Astrocyte (in vitro differentiated cells and primary cell): Measurements from ENCODE around the gene ATP2C2. TPM values are rescaled to one million over a fixed set of nuclear protein-coding genes. Genes with fewer than 3 reads are reported as not detected.

Experiments used
- DNase-seq: peaks from one replicate; pipeline ENCODE4 v3.0.0-alpha.2; 2010; ENCODE audit warnings: low read depth
- FAIRE-seq: peaks from 2 replicates; lab custom pipeline; 2011; peaks lifted over from hg19 to GRCh38; lab: Jason Lieb, UNC
- H2AFZ ChIP-seq: 2 replicates; pipeline ENCODE4 v1.6.0; 2012; ENCODE audit warnings: low read depth, low read length, inconsistent platforms
- H3K27ac ChIP-seq: 2 replicates; pipeline ENCODE4 v1.5.1; 2011; ENCODE audit warnings: low read depth, low read length, inconsistent platforms
- H3K27me3 ChIP-seq: 2 replicates; pipeline ENCODE4 v1.6.0; 2011; ENCODE audit warnings: low read length, inconsistent platforms; ENCODE audit not compliant: insufficient read depth
- H3K36me3 ChIP-seq: 2 replicates; pipeline ENCODE4 v1.5.1; 2011; ENCODE audit warnings: low read length, inconsistent platforms; ENCODE audit not compliant: insufficient read depth
- H3K4me1 ChIP-seq: 2 replicates; pipeline ENCODE4 v1.5.1; 2011; ENCODE audit warnings: low read length, inconsistent platforms; ENCODE audit not compliant: insufficient read depth
- H3K4me2 ChIP-seq: 2 replicates; pipeline ENCODE4 v1.6.0; 2012; ENCODE audit warnings: low read length, inconsistent platforms
- H3K4me3 ChIP-seq: 2 replicates; pipeline ENCODE4 v1.5.1; 2011; ENCODE audit warnings: low read depth, mild to moderate bottlenecking, low read length, inconsistent platforms; ENCODE audit not compliant: insufficient read depth
- H3K79me2 ChIP-seq: 2 replicates; pipeline ENCODE4 v1.6.0; 2012; ENCODE audit warnings: mild to moderate bottlenecking, low read length, inconsistent platforms; ENCODE audit not compliant: insufficient read depth
- H3K9ac ChIP-seq: 2 replicates; pipeline ENCODE4 v1.6.0; 2012; ENCODE audit warnings: mild to moderate bottlenecking, low read length, inconsistent platforms
- H3K9me3 ChIP-seq: 2 replicates; pipeline ENCODE4 v1.5.1; 2012; ENCODE audit warnings: low read depth, mild to moderate bottlenecking, low read length, inconsistent platforms; ENCODE audit not compliant: insufficient read depth
- H4K20me1 ChIP-seq: 2 replicates; pipeline ENCODE4 v1.6.0; 2012; ENCODE audit warnings: low read length, inconsistent platforms; ENCODE audit not compliant: insufficient read depth
- H3K27ac Mint-ChIP-seq: one replicate; pipeline ENCODE4 v1.8.0; 2021; ENCODE audit warnings: mild to moderate bottlenecking, mixed read lengths; ENCODE audit not compliant: unreplicated experiment
- H3K27me3 Mint-ChIP-seq: one replicate; pipeline ENCODE4 v1.8.0; 2021; ENCODE audit warnings: low read depth, mixed read lengths; ENCODE audit not compliant: unreplicated experiment
- H3K36me3 Mint-ChIP-seq: one replicate; pipeline ENCODE4 v1.8.0; 2021; ENCODE audit warnings: low read depth, mixed read lengths; ENCODE audit not compliant: unreplicated experiment
- H3K4me1 Mint-ChIP-seq: one replicate; pipeline ENCODE4 v1.8.0; 2021; ENCODE audit warnings: low read depth, mixed read lengths; ENCODE audit not compliant: unreplicated experiment
- H3K4me3 Mint-ChIP-seq: one replicate; pipeline ENCODE4 v1.8.0; 2021; ENCODE audit warnings: mild to moderate bottlenecking, moderate library complexity, mixed read lengths; ENCODE audit not compliant: unreplicated experiment
- H3K9me3 Mint-ChIP-seq: one replicate; pipeline ENCODE4 v1.8.0; 2021; ENCODE audit warnings: mild to moderate bottlenecking, mixed read lengths; ENCODE audit not compliant: unreplicated experiment
- EZH2 ChIP-seq: IDR thresholded peaks from 2 replicates; pipeline ENCODE4 v1.6.1; 2012; ENCODE audit warnings: mild to moderate bottlenecking, low read length, inconsistent platforms; ENCODE audit not compliant: insufficient read depth
- total RNA-seq: library from RNA; stranded (reverse); gene quantifications from 2 replicates; pipeline ENCODE4 v1.2.1, GENCODE V29; 2021
- TF ChIP-seq, protein P1 (sequence below): IDR thresholded peaks from 2 replicates; pipeline ENCODE4 v1.5.1; 2011; ENCODE audit warnings: low read depth, mild to moderate bottlenecking, inconsistent platforms, low read length, moderate library complexity; ENCODE audit not compliant: insufficient read depth

The ATP2C2 gene
- total RNA-seq, 1 donor from 2014 or later = 0.41 TPM

DNA sequence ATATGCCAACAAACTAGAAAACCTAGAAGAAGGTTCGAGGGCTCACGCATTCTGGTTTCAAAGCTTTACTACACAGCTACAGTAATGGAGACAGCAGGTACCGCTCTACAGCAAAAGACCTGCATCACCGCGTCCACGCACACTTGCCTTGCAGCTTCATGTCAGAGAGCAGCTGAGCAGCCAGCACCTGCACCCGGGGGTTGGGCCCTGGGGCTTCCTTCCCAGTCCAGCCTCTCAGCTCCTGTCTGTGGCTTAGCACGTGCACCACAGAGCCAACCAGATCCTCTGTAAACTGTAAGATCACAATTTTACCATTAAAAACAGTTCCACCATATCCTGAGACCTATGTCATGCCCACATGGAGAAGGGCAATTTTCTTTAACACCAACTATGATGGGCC, 120.8 kb downstream of the ATP2C2 start:
- no peak overlapping the region for H3K27ac ChIP-seq
- no peak for DNase-seq
- Mint-ChIP-seq H3K27ac (no peak overlapping the region), H3K27me3 (no peaks in the 10 kb centered on the region), H3K36me3 (peaks cover 21% of the 10 kb centered on the region), H3K9me3 (peaks cover 2% of the 10 kb centered on the region), H3K4me3 (no peak overlapping the region), H3K4me1 (no peaks in the 10 kb centered on the region)
- TF ChIP-seq, protein P1, sequence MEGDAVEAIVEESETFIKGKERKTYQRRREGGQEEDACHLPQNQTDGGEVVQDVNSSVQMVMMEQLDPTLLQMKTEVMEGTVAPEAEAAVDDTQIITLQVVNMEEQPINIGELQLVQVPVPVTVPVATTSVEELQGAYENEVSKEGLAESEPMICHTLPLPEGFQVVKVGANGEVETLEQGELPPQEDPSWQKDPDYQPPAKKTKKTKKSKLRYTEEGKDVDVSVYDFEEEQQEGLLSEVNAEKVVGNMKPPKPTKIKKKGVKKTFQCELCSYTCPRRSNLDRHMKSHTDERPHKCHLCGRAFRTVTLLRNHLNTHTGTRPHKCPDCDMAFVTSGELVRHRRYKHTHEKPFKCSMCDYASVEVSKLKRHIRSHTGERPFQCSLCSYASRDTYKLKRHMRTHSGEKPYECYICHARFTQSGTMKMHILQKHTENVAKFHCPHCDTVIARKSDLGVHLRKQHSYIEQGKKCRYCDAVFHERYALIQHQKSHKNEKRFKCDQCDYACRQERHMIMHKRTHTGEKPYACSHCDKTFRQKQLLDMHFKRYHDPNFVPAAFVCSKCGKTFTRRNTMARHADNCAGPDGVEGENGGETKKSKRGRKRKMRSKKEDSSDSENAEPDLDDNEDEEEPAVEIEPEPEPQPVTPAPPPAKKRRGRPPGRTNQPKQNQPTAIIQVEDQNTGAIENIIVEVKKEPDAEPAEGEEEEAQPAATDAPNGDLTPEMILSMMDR = no peak
- TF ChIP-seq EZH2 = no peak
- no peak overlapping the region for H3K4me3 ChIP-seq
- FAIRE-seq = no peak
- no peaks in the 10 kb centered on the region for H3K4me1 ChIP-seq
- H3K79me2 ChIP-seq = no peaks in the 10 kb centered on the region
- no peak overlapping the region for H3K9ac ChIP-seq
- no peak overlapping the region for H3K4me2 ChIP-seq
- peaks cover 22% of the 10 kb centered on the region for H4K20me1 ChIP-seq
- no peaks in the 10 kb centered on the region for H3K27me3 ChIP-seq
- H3K36me3 ChIP-seq = peaks cover 55% of the 10 kb centered on the region
- H2AFZ ChIP-seq = no peak overlapping the region
- H3K9me3 ChIP-seq = no peaks in the 10 kb centered on the region

GRCh38 chr16:84495506-84495905, 127.2 kb downstream of the ATP2C2 start:
- H3K4me3 ChIP-seq = no peak overlapping the region
- H4K20me1 ChIP-seq = peaks cover 13% of the 10 kb centered on the region
- peaks cover 49% of the 10 kb centered on the region for H3K36me3 Mint-ChIP-seq
- TF ChIP-seq, protein P1 = no peak
- no peak for TF ChIP-seq EZH2
- H3K9ac ChIP-seq = no peak overlapping the region
- H2AFZ ChIP-seq = no peak overlapping the region
- H3K9me3 Mint-ChIP-seq = peaks cover 5% of the 10 kb centered on the region
- peaks cover 4% of the 10 kb centered on the region for H3K4me1 ChIP-seq
- DNase-seq (no peak), FAIRE-seq (no peak)
- no peak overlapping the region for H3K4me3 Mint-ChIP-seq
- no peaks in the 10 kb centered on the region for H3K9me3 ChIP-seq
- no peaks in the 10 kb centered on the region for H3K27me3 Mint-ChIP-seq
- H3K79me2 ChIP-seq = peaks cover 10% of the 10 kb centered on the region
- no peak overlapping the region for H3K27ac ChIP-seq
- peaks cover 61% of the 10 kb centered on the region for H3K36me3 ChIP-seq
- no peak overlapping the region for H3K27ac Mint-ChIP-seq
- H3K4me1 Mint-ChIP-seq = peaks cover 7% of the 10 kb centered on the region
- H3K4me2 ChIP-seq = no peak overlapping the region
- H3K27me3 ChIP-seq = no peaks in the 10 kb centered on the region

- Histone ChIP-seq H3K4me1 (peaks cover 16% of the 10 kb centered on the region), H3K4me3 (no peak overlapping the region), H3K27me3 (no peaks in the 10 kb centered on the region), H3K27ac (no peak overlapping the region), H3K4me2 (no peak overlapping the region), H3K36me3 (peaks cover 53% of the 10 kb centered on the region), H3K79me2 (peaks cover 21% of the 10 kb centered on the region), H3K9me3 (no peaks in the 10 kb centered on the region), H4K20me1 (peaks cover 14% of the 10 kb centered on the region), H3K9ac (no peak overlapping the region), H2AFZ (no peak overlapping the region)
- Mint-ChIP-seq H3K4me1 (peaks cover 13% of the 10 kb centered on the region), H3K27me3 (no peaks in the 10 kb centered on the region), H3K4me3 (no peak overlapping the region), H3K27ac (no peak overlapping the region), H3K36me3 (peaks cover 45% of the 10 kb centered on the region), H3K9me3 (peaks cover 5% of the 10 kb centered on the region)
- no peak for DNase-seq
- TF ChIP-seq, protein P1 = no peak
- TF ChIP-seq EZH2 = no peak
- FAIRE-seq = no peak
Observed at GRCh38 chr16:84496991-84497390, 128.7 kb downstream of the ATP2C2 start.
